ENCODE measurements around the gene SUPT20HL2. TPM values are rescaled to one million over a fixed set of nuclear protein-coding genes. Genes with fewer than 3 reads are reported as not detected.

SUPT20HL2 gene
- total RNA-seq, 4 donors from 2014 or later: not detected

GRCh38 chrX:24306440-24306839, 7.4 kb downstream of the SUPT20HL2 start:
- WGBS, 2 donors: 33 to 41% methylated on average over 6 of the region's 6 CpGs
- no peaks in the 10 kb centered on the region for H3K9me3 ChIP-seq
- peaks cover 0 to 4% of the 10 kb centered on the region in 2 donors for H3K27me3 ChIP-seq
- TF ChIP-seq POLR2A (IDR thresholded peaks at IDR 0.05): no peak
- DNase-seq (ENCODE audit: low spot score in 2 of 2): no peak
- no peak overlapping the region for H3K27ac ChIP-seq
- H3K4me1 ChIP-seq: no peaks in the 10 kb centered on the region
- H3K36me3 ChIP-seq: no peaks in the 10 kb centered on the region
- H3K4me3 ChIP-seq: no peak overlapping the region

- Histone ChIP-seq H3K27ac (no peak overlapping the region), H3K4me3 (no peak overlapping the region), H3K9me3 (no peaks in the 10 kb centered on the region), H3K36me3 (no peaks in the 10 kb centered on the region), H3K4me1 (no peaks in the 10 kb centered on the region), H3K27me3 (peaks cover 0 to 4% of the 10 kb centered on the region in 2 donors)
- no peak for TF ChIP-seq CTCF (IDR thresholded peaks at IDR 0.05)
- no peak for TF ChIP-seq EP300 (IDR thresholded peaks at IDR 0.05)
- no peak for TF ChIP-seq POLR2A (IDR thresholded peaks at IDR 0.05)
- DNase-seq (ENCODE audit: low spot score in 2 of 2): no peak
- 74 to 82% methylated on average over 7 of the region's 7 CpGs for WGBS, 2 donors
Observed at GRCh38 chrX:24305905-24306304, 8.0 kb downstream of the SUPT20HL2 start.

- DNase-seq (ENCODE audit: low spot score in 2 of 2): no peak
- TF ChIP-seq EP300 (IDR thresholded peaks at IDR 0.05): no peak
- TF ChIP-seq POLR2A (IDR thresholded peaks at IDR 0.05): no peak
- TF ChIP-seq CTCF (IDR thresholded peaks at IDR 0.05): no peak
- Histone ChIP-seq H3K4me1 (no peaks in the 10 kb centered on the region), H3K4me3 (no peak overlapping the region), H3K27me3 (peaks cover 0 to 15% of the 10 kb centered on the region in 2 donors), H3K27ac (no peak overlapping the region), H3K36me3 (no peaks in the 10 kb centered on the region), H3K9me3 (no peaks in the 10 kb centered on the region)
- WGBS, 2 donors: 72 to 89% methylated on average over 2 of the region's 2 CpGs
Observed at GRCh38 chrX:24301806-24302205, 12.1 kb downstream of the SUPT20HL2 start.

- Histone ChIP-seq H3K27ac (no peak overlapping the region), H3K9me3 (no peaks in the 10 kb centered on the region), H3K27me3 (peaks cover 0 to 15% of the 10 kb centered on the region in 2 donors), H3K4me1 (no peaks in the 10 kb centered on the region), H3K4me3 (no peak overlapping the region), H3K36me3 (no peaks in the 10 kb centered on the region)
- no peak for DNase-seq (ENCODE audit: low spot score in 2 of 2)
- no peak for TF ChIP-seq POLR2A (IDR thresholded peaks at IDR 0.05)
- TF ChIP-seq CTCF (IDR thresholded peaks at IDR 0.05): no peak
- TF ChIP-seq EP300 (IDR thresholded peaks at IDR 0.05): no peak
- WGBS, 2 donors: 50 to 82% methylated on average over 1 of the region's 1 CpG
Observed at GRCh38 chrX:24301060-24301459, 12.8 kb downstream of the SUPT20HL2 start.

GRCh38 chrX:24298191-24298590, 15.7 kb downstream of the SUPT20HL2 start:
- no peak for DNase-seq (ENCODE audit: low spot score in 2 of 2)
- 35 to 39% methylated on average over 3 of the region's 3 CpGs for WGBS, 2 donors
- no peak for TF ChIP-seq POLR2A (IDR thresholded peaks at IDR 0.05)
- TF ChIP-seq EP300 (IDR thresholded peaks at IDR 0.05): no peak
- no peak for TF ChIP-seq CTCF (IDR thresholded peaks at IDR 0.05)
- Histone ChIP-seq H3K27ac (no peak overlapping the region), H3K27me3 (peaks cover 0 to 19% of the 10 kb centered on the region in 2 donors), H3K4me3 (no peak overlapping the region), H3K9me3 (no peaks in the 10 kb centered on the region), H3K4me1 (no peaks in the 10 kb centered on the region), H3K36me3 (no peaks in the 10 kb centered on the region)

- H3K9me3 ChIP-seq: no peaks in the 10 kb centered on the region
- H3K36me3 ChIP-seq: no peaks in the 10 kb centered on the region
- DNase-seq (ENCODE audit: low spot score in 2 of 2): peak in 1 of 2 donors; percentile 4
- H3K27me3 ChIP-seq: peaks cover 0 to 32% of the 10 kb centered on the region in 2 donors
- H3K27ac ChIP-seq: no peak overlapping the region
- TF ChIP-seq EP300 (IDR thresholded peaks at IDR 0.05): no peak
- TF ChIP-seq CTCF (IDR thresholded peaks at IDR 0.05): no peak
- no peak overlapping the region for H3K4me3 ChIP-seq
- WGBS, 2 donors: 48 to 50% methylated on average over 13 of the region's 13 CpGs
- no peaks in the 10 kb centered on the region for H3K4me1 ChIP-seq
Observed at GRCh38 chrX:24294619-24295018, 19.2 kb downstream of the SUPT20HL2 start.
